SIG-M5 treated with dmso at 0.1 percent for 504 hours (cell line): ENCODE measurements around the gene BLCAP.
"Not testable (repeated sequence)": the region's sequence is repeated elsewhere in the genome, so short reads cannot be mapped to it uniquely, and the experiment has no call there.

Experiments used
- DNase-seq: peaks from one replicate; lab custom pipeline; 2025; ENCODE audit not compliant: unreplicated experiment; lab: John Stamatoyannopoulos, UW

BLCAP gene

GRCh38 chr20:37527638-37528445 is at the start of gene BLCAP:
TSS of gene BLCAP (minus strand) at chr20:37527876. CDS start at chr20:37519174, 8,702 bp downstream.
- DNase-seq, result peak; percentile 85

DNA sequence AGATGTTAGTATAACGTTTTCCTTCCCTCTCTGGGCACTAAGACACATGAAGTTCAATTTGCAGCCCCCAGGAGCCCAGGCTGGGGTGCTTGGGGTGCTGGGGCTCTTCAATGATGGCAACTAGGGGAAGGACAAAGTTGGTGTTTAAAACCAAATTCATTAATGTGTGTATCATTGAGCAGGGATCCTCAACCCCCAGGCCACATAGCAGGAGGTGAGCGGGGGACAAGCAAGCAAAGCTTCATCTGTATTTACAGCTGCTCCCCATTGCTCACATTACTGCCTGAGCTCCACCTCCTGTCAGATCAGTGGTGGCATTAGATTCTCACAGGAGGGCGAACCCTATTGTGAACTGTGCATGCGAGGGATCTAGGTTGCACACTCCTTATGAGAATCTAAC is 49.8 kb upstream of the BLCAP start:
- DNase-seq, result not testable (repeated sequence)

DNA sequence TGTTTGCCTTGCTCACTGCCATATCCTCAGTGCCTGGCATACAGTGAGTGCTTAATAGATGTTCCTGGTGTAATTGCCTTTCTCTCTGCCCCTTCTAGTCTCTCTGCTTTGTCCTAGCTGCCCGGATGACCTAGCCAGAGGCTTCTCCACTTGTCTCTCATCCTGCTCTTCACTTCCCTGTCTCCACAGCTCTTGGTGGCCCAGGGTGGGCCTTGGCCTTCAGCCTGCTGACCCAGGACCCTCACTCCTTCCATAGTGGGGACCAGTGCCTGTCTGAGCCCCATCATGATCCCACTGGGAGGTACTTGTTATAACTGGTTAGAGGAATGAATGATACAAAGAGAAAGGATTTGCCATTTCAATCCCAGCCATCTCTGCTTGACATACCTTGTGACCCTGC is 49.2 kb upstream of the BLCAP start:
- DNase-seq, result no peak

GRCh38 chr20:37575884-37576283 is 48.2 kb upstream of the BLCAP start:
- DNase-seq, result peak; percentile 47

DNA sequence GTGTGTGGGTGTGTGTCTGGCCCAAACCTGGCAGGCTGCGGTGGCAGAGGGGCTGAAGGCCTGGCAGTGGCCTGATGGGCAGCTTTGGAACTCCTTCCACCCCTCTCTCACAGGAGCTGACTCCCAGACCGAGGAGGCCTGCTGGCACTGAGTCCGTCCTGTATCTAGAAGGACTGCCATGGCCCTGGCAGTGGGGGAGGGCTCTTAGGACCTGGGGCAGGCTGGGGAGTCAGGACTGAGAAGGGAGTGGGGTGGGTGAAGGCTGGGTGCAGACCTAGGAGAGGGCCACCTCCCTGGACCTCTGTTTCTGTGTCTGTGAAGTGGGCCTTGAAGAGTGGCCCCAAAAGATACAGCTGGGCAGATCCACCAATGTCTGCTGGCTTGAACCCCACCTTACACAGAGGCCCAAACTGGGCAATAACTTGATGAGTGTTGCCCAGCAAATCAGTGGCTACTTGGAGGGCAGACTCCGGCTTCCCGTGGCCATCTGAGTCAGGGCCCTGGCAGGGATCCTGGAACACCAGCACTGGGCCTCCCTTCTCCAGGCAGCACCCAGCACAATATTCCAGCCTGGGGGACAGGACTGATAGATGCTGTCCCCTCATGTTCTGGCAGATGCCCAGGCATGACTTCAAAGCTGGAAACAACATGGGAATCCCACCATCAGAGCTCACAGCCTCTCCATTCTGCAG is 46.7 kb upstream of the BLCAP start:
- no peak for DNase-seq

DNA sequence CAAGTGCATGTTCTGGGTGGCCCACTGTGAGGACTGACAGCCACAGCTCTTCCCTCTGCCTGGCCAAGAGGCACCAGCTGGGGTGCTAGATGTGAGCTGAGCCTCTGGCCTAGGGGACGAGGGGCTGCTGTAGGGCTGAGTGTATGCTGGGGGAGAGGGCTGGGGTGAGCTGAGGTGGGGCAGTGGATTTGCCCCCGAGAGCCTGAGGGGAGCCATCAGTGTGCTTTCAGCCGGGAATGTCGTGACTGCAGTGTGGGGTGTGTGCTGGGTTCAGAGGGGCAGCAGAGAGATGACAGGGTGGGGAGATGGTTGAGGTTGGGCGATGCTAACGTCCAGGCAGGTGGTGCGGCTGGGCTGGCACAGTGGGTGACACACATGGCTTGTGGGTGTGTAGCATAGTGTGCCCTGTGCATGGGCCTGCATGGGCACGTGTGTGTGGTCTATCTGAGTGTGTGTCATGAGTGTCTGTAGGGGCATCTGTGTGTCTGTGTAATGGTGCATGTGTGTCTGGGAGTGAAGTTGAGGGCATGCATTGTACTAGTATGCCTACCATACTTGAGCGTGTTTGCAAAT is 46.0 kb upstream of the BLCAP start:
- no peak for DNase-seq

DNA sequence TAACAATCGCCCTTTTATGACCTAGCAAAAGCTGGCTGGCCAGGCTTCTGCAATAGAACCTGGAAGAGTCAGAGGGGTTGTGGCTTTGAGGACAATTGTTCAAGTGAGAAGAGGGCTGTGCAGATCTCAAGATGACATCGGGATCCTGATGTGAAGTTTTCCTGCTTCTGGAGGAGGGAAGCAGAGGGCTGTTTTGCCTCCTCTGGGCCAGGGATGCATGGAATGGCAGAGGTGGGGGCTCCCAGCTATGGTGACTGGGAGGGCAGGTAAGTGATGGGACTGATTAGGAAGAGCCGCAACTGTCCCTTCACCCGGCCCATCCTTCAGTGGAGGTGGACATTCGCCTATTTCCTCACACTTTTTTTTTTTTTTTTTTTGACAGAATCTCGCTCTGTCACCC is 43.4 kb upstream of the BLCAP start:
- no peak for DNase-seq

GRCh38 chr20:37570419-37570818 is 42.7 kb upstream of the BLCAP start:
- DNase-seq, result no peak

- DNase-seq, result peak; percentile 27
These were observed 40.3 kb upstream of the BLCAP start for GRCh38 chr20:37567671-37568588.

GRCh38 chr20:37567331-37567665 is 39.6 kb upstream of the BLCAP start:
- DNase-seq, result no peak

DNA sequence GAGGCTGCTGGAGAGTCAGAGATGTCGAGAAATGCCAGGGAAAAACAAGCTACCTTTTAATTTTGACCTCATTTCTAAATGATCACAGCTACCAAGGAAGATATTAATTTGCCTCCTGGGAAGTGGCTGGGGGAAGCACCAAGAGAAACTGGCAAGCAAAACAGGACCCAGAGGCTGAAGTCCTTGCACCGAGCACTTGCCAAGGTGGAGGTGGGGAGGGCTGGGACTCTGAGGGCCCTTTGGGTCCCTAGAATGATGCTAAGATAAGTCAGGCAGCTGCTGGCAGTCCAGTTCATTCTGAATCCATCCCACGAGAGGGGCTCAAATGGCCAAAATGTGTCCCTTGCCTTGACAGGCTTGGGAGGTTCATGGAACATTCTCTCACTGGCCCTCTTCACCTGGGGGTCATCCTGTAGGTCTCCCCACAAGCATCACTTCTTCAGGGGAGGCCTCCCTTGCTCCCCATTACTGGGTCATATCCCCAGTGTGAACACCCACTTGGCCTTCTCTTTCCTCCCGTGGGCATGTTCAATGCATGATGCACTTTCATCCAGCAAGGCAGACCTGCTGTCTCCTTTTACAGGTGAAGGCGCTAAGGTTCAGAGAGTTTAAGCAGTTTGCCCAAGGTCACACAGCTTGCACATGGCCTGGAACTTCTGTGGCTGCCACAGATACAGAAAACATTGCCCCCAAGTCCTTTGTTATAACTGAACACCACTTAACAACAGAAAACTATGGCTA is 39.1 kb upstream of the BLCAP start:
- no peak for DNase-seq

- no peak for DNase-seq
These were observed 37.6 kb upstream of the BLCAP start for GRCh38 chr20:37565134-37565811.

DNA sequence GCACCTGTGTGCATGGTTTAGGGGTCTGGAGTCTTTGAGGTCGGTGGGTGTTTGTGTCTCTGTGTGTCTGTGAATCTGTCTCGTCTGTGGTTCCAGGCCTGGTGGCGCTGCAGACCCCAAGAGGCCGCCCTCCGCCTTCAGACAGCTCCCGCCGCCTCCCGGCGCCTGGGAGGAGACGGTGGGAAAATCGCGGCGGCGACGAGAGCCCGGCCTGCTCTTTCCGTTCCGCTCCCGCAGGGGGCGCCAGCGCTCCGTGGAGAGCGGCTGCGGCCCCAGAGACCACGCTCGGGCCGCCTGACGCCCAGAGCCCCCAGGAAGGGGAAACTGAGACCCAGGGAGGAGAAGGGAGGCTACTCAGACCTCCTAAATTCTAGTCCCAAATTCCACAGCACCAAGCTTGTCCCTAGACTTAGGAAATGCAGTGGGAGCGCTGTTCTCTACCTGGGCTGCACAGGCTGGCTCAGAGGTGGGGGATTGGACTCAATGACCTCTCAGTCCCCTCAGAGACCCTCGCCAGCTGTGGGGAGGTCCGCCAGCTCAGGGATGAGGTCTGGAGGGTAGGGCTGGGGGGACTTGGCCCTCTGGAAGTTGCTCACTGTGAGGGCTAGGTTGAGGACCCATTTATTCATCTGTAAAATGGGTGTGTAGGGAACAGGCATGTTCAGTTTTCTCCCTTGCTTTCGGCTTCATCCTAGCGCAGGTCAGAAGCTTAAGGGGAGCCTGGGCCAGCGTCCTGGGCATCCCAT is 36.9 kb upstream of the BLCAP start:
- peak; percentile 10 for DNase-seq

DNA sequence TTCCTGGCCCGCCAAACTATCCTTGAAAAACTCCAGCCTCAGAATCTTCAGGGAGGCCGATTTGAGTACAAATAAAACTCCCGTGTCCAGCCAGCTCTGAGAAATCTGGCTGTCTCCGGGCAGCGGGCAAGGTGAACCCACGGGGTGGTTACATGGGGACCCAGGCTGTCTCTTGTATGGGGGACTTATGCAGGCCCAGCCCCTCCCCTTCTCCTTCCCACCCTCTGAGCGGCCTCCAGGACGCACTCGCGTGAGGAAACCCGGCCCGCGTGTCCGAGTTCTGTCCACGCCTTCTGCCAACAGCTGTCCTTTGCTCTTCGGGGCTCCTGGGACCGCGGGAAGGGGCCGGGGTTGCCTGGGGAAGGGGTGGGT is 36.3 kb upstream of the BLCAP start:
- DNase-seq, result no peak

DNA sequence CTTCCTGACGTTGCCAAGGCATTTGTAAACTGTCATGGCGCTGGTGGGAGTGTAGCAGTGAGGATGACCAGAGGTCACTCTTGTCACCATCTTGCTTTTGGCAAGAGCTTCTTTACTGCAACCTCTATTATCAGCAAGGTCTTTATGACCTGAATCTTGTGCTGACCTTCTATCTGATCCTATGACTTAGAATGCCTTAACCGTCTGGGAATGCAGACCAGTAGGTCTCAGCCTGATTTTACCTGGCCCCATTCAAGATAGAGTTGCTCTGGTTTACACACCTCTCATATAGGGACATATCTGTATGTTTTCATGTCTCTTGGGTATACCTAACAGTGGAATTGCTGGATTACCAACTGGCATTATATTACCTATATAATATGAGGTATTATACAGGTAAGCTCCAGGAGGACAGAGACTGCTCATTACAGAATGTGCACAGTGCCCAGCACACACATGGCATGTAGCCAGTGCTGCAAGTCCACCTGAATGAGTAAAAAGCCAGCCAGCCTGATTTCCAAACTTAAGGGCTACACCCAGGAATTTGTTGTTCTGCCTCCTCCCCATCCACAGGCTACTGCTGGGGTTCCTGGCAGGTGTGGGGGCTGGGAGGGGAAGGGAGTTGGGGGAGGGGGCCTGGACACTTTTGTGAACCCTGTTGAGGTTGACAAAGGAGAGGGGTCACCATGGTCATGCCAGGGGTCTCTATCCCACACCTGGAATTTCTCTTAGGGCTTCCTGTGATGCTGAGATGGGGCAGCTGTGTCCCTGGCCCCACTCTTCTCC is 35.2 kb upstream of the BLCAP start:
- no peak for DNase-seq

DNA sequence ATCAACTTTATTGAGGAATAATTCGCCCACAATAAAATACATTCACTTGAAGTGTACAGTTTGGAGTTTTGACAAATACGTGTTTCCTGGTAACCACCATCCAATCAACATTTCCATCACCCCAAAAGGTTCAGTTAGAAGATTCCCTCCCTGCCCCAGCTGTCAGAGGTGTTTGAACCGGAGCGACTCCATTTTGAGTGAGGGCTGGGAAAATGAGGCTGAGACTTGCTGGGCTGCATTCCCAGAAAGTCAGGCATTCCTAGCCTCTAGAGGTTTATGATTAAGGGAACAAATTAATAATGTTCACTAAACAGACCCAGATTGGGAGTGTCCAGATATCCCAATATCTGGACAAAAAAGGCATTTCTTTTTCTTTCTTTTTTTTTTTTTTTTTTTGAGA is 33.0 kb upstream of the BLCAP start:
- DNase-seq, result no peak

- DNase-seq, result no peak
These were observed 31.8 kb upstream of the BLCAP start for GRCh38 chr20:37559312-37560027.

DNA sequence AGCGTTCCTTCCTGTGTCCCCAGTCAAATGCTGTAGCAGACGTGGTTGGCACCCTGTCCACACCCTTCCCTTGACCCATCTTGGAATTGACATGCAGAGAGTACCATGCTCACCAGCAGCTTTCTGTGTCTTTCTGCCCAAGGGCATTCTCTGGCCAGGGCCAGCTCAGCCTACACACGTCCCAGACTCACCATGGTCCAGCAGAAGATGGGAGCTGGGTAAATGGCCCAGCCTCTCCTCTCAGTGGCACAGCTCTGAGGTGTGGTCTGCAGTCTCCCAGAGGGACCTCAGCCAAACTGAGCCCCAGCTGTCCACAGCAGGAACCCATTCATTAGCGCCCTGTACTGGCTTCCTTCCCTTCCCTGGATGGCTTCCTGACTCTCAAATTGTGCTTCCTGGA is 31.1 kb upstream of the BLCAP start:
- DNase-seq, result no peak
